SK-N-MC (cell line): ENCODE results near the gene OPCML.

Experiments used
- EZH2 ChIP-seq: fragments of 200-600 bp; sonication (generic); IDR thresholded peaks from one replicate; pipeline ENCODE4 v1.6.1; 2017; ENCODE audit warnings: antibody characterized with exemption
- POLR2AphosphoS5 ChIP-seq: IDR thresholded peaks from 2 replicates; pipeline ENCODE4 v1.6.1; 2012; ENCODE audit warnings: mild to moderate bottlenecking, low read depth, low read length, borderline replicate concordance

DNA sequence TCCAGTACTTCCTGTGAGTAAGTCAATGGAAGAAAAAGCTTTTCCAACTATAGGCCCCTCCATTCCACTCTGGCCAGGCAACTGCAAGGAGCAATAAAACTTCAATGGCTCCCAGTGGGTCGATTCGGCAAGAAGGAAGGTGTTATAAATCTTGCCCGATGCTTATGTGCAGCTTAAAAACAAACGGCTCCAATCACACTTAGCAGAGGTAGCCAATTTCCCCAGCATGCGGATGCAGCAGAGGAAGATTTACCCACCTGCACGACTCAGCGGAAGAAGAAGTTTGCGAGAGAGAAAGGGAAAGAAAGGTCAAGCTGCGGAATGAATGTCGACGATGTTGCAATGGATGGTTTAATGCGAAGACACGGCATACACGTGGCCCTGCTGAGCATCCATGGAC, 141.5 kb downstream of the OPCML start:
- TF ChIP-seq POLR2AphosphoS5 (no peak), EZH2 (no peak)
